GM12878 (cell line): ENCODE data around the gene CWF19L1. TPM values are rescaled to one million over a fixed set of nuclear protein-coding genes. Genes with fewer than 3 reads are reported as not detected.
A peak's percentile ranks its signal among the peaks of the same experiment; 100 is the strongest.

Source experiments
- ATF7 ChIP-seq: fragments of 450-650 bp; IDR thresholded peaks from 2 replicates; pipeline ENCODE4 v1.6.1; 2016; ENCODE audit warnings: low read depth, mild to moderate bottlenecking
- EZH2 ChIP-seq: IDR thresholded peaks from 2 replicates; pipeline ENCODE4 v1.6.1; 2012; ENCODE audit warnings: low read depth, mild to moderate bottlenecking, control low read depth, inconsistent platforms, low read length, borderline replicate concordance; ENCODE audit not compliant: control insufficient read depth
- IKZF1 ChIP-seq: fragments of 450-650 bp; conservative IDR thresholded peaks from 2 replicates; pipeline ENCODE4 v1.6.1; 2017; ENCODE audit warnings: antibody characterized with exemption, mild to moderate bottlenecking
- STAT3 ChIP-seq: IDR thresholded peaks from 2 replicates; pipeline ENCODE4 v1.6.1; 2011; ENCODE audit warnings: low read depth, low read length, improper control_type of control experiment
- SUPT20H ChIP-seq: IDR thresholded peaks from 2 replicates; pipeline ENCODE4 v1.6.1; 2011; ENCODE audit warnings: low read depth, mild to moderate bottlenecking, low read length, moderate library complexity, borderline replicate concordance; ENCODE audit not compliant: control insufficient read depth
- TBL1XR1 ChIP-seq: IDR thresholded peaks from 2 replicates; pipeline ENCODE4 v1.6.1; 2012; ENCODE audit warnings: low read depth, low read length, improper control_type of control experiment
- polyA plus RNA-seq, 11 experiments: library from polyadenylated mRNA; depleted of rRNA in 4 of 11; unstranded in 6 of 11; stranded (reverse) in 5 of 11; fragments of >200 nt; fragmentation: Nextera tagmentation in 4 of 11; fragmentation: Illumina TruSeq in 1 of 11; extraction: Ambion mirVana in 4 of 11; extraction: Trizol in 1 of 11; gene quantifications; 1 replicate in 1 of 11; 2 replicates in 10 of 11; pipeline versions ENCODE4 v1.2.1 to v1.2.3, GENCODE V29; 2011 to 2016; ENCODE audit warnings: inconsistent platforms in 2 of 11, missing spikeins in 2 of 11, low read depth in 1 of 11
- total RNA-seq, 4 experiments: library from RNA; depleted of rRNA in 3 of 4; stranded (reverse); fragments of >200 nt in 3 of 4; fragmentation: Illumina TruSeq in 1 of 4; extraction: Trizol in 1 of 4; gene quantifications; 2 replicates each; pipeline versions ENCODE4 v1.2.1 to v1.2.3, GENCODE V29; 2013 to 2021
- TF ChIP-seq, protein P1 (sequence below): fragments of 450-650 bp; IDR thresholded peaks from 2 replicates; pipeline ENCODE4 v1.6.1; 2017; ENCODE audit warnings: mild to moderate bottlenecking, moderate library complexity
- TF ChIP-seq, protein P2 (sequence below): fragments of 450-650 bp; IDR thresholded peaks from 2 replicates; pipeline ENCODE4 v1.6.1; 2018; ENCODE audit warnings: mild to moderate bottlenecking, low read depth, moderate library complexity; ENCODE audit not compliant: partially characterized antibody

The CWF19L1 gene
- total and polyA plus RNA-seq, 10 of the 15 experiments (the other 5 are each of a cell fraction or from before 2014, with no cell fraction given), result 30.2 to 51.7 (median 38.1) TPM

DNA sequence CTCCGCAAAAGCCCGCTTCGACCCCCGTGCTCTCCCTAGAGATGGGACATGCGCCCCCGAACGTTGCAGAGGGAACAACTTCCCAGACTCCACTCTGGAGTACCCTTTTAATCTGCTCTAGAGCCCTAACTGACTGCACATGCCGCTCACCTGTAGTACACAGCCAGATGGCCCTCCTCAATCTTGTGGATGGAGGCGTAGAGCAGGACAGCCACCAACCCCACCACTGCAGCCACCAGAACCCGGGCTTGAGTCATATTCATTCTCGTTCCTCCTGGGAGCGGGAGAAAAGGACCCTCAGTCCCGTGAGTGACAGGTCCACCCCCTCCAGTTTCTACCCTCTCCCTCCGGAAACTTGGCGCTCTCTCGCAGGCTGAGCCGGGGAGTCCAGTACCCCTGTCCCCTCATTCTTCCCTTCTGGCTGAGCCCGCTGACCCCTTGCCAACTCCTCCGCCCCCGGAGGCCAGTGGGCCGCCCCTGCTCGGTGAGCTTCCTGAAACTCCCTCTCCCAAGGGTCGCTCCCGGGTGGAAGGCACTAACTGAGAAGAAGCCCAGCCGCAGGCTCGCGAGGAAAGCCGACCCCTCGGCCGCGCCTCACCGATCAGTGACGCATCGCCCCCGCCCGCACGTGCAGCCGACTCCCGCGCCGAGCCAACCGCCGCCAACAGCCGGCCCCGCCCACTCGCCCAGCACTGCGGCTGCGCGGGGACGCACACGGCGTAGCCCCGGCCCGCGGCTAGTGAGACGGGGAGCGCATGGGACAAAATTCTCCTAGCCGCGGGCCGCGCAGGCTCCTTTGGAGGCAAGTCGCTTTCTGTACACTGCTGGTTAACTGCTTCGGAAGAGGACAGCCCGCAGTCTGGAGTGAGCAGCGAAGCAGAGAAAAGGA, 81.8 kb downstream of the CWF19L1 start, which contains the start of gene ERLIN1 (continued):
- TF ChIP-seq, protein P1, sequence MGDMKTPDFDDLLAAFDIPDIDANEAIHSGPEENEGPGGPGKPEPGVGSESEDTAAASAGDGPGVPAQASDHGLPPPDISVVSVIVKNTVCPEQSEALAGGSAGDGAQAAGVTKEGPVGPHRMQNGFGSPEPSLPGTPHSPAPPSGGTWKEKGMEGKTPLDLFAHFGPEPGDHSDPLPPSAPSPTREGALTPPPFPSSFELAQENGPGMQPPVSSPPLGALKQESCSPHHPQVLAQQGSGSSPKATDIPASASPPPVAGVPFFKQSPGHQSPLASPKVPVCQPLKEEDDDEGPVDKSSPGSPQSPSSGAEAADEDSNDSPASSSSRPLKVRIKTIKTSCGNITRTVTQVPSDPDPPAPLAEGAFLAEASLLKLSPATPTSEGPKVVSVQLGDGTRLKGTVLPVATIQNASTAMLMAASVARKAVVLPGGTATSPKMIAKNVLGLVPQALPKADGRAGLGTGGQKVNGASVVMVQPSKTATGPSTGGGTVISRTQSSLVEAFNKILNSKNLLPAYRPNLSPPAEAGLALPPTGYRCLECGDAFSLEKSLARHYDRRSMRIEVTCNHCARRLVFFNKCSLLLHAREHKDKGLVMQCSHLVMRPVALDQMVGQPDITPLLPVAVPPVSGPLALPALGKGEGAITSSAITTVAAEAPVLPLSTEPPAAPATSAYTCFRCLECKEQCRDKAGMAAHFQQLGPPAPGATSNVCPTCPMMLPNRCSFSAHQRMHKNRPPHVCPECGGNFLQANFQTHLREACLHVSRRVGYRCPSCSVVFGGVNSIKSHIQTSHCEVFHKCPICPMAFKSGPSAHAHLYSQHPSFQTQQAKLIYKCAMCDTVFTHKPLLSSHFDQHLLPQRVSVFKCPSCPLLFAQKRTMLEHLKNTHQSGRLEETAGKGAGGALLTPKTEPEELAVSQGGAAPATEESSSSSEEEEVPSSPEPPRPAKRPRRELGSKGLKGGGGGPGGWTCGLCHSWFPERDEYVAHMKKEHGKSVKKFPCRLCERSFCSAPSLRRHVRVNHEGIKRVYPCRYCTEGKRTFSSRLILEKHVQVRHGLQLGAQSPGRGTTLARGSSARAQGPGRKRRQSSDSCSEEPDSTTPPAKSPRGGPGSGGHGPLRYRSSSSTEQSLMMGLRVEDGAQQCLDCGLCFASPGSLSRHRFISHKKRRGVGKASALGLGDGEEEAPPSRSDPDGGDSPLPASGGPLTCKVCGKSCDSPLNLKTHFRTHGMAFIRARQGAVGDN, result peak; percentile 87
- 0 out of 2 replicates have a peak, but pooled peaks have one; percentile 15 for TF ChIP-seq ATF7
- no peak for TF ChIP-seq TBL1XR1
- no peak for TF ChIP-seq SUPT20H
- TF ChIP-seq IKZF1, result peak; percentile 94
- no peak for TF ChIP-seq STAT3
- no peak for TF ChIP-seq EZH2
- TF ChIP-seq, protein P2, sequence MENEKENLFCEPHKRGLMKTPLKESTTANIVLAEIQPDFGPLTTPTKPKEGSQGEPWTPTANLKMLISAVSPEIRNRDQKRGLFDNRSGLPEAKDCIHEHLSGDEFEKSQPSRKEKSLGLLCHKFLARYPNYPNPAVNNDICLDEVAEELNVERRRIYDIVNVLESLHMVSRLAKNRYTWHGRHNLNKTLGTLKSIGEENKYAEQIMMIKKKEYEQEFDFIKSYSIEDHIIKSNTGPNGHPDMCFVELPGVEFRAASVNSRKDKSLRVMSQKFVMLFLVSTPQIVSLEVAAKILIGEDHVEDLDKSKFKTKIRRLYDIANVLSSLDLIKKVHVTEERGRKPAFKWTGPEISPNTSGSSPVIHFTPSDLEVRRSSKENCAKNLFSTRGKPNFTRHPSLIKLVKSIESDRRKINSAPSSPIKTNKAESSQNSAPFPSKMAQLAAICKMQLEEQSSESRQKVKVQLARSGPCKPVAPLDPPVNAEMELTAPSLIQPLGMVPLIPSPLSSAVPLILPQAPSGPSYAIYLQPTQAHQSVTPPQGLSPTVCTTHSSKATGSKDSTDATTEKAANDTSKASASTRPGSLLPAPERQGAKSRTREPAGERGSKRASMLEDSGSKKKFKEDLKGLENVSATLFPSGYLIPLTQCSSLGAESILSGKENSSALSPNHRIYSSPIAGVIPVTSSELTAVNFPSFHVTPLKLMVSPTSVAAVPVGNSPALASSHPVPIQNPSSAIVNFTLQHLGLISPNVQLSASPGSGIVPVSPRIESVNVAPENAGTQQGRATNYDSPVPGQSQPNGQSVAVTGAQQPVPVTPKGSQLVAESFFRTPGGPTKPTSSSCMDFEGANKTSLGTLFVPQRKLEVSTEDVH, result peak; percentile 65
